TTC549 (cell line): ENCODE data around the gene SMIM1.
"Not testable (repeated sequence)": the region's sequence is repeated elsewhere in the genome, so short reads cannot be mapped to it uniquely, and the experiment has no call there.

Experiments used
- FAIRE-seq: peaks from 2 replicates; lab custom pipeline; 2012; peaks lifted over from hg19 to GRCh38; lab: Jason Lieb, UNC

SMIM1 gene

GRCh38 chr1:3736708-3737107, 35.8 kb upstream of the SMIM1 start:
- no peak for FAIRE-seq

- no peak for FAIRE-seq
These were observed 33.6 kb upstream of the SMIM1 start for GRCh38 chr1:3738943-3739342.

DNA sequence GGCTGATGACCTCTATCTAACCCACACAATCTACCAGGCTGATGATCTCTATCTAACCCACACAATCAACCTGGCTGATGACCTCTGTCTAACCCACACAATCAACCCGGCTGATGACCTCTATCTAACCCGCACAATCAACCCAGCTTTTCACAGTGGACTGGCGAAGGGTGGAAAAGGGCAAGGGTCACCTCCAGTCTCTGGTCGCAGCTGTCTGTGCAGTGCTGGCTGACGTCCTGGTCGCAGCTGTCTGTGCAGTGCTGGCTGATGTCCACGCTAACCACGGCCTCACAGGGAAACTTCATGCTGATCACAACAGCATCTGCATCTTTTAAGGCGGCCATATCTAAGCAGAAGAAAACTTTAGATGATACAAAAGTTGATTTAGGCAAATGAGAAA, 32.5 kb upstream of the SMIM1 start:
- FAIRE-seq = no peak

GRCh38 chr1:3740752-3741151, 31.8 kb upstream of the SMIM1 start:
- FAIRE-seq = no peak

DNA sequence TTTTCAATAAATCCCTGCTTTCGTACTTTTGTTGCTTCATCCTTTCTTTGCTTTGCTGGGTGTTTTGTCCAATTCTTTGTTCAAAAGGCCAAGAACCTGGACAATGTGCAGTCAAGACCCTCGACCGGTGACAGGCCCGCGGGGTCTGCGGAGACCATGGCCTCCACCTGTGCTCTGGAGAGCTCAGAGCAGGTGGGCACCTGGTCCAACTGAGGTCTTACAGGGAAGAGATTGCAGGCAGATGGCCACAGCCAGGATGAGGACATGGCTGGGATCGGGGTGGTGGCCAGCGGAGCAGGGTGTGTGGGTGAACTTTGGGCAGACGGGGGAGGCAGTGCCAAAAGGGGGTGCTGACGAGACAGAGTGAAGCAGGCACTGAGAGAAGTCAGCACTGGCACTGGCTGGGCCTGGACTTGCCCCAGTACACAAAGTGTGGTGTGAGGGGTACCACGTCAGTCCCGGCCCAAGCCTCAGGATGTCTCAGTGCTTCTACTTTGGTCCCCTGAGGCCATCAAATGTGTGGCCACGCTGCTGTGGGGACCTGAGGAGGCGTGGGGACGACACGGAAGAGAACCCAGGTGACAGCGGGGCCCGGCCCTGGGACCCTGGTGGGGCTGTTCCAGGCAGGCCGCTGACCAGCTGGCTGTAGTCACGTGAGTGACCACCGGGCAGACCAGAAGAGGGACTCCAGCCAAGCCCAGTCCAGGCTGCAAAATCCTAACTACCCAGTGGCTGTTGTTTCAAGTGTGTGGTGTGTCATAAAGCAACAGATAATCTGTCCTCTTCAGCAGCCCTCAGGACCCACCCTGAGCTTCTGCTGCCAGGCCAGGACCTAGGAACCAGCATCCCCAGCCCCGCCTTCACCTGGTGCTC, 30.7 kb upstream of the SMIM1 start:
- no peak for FAIRE-seq

GRCh38 chr1:3742439-3743298, 29.9 kb upstream of the SMIM1 start:
- no peak for FAIRE-seq

DNA sequence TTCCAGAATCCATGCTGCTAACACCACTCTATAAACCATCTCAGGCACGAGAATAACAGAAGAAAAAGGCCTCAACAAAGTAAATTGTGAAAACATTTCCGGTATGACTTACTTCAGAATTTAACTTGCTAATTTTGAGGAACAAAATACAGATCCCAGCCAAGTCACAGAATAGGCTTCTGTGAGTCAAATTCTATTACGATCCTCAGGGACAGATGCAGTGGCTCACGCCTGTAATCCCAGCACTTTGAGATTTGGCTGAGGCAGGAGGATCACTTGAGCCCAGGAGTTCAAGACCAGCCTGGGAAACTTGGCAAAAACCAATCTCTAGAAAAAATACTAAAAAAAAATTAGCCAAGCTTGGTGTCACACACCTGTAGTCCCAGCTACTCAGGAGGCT, 29.1 kb upstream of the SMIM1 start:
- FAIRE-seq = no peak

GRCh38 chr1:3743826-3744225, 28.7 kb upstream of the SMIM1 start:
- FAIRE-seq = no peak

- no peak for FAIRE-seq
These were observed 27.9 kb upstream of the SMIM1 start for GRCh38 chr1:3744646-3745045.

- FAIRE-seq = no peak
These were observed 27.5 kb upstream of the SMIM1 start for GRCh38 chr1:3745071-3745470.

- no peak for FAIRE-seq
These were observed 26.8 kb upstream of the SMIM1 start for GRCh38 chr1:3745590-3746381.

DNA sequence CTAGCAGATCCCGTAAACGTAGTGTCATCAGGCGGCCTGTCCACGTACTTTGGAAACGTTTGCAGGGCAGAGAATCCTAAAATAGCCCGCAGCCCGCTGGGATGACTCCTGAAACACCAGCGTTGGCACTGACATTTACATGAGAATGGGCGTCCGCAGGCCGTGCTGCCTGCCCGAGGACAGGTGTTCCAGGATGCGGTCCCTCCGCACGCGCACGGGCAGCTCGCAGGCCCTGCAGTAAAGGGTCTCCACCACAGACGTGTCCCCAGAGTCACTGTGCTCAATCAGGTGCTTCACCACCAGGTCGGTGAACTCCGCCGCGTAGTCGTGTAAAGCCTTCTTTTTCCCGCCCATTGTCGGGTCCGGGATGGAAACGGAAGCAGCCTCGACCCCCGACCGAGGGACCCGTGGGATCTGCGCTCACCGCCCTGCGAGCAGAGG, 26.1 kb upstream of the SMIM1 start:
- FAIRE-seq = no peak

DNA sequence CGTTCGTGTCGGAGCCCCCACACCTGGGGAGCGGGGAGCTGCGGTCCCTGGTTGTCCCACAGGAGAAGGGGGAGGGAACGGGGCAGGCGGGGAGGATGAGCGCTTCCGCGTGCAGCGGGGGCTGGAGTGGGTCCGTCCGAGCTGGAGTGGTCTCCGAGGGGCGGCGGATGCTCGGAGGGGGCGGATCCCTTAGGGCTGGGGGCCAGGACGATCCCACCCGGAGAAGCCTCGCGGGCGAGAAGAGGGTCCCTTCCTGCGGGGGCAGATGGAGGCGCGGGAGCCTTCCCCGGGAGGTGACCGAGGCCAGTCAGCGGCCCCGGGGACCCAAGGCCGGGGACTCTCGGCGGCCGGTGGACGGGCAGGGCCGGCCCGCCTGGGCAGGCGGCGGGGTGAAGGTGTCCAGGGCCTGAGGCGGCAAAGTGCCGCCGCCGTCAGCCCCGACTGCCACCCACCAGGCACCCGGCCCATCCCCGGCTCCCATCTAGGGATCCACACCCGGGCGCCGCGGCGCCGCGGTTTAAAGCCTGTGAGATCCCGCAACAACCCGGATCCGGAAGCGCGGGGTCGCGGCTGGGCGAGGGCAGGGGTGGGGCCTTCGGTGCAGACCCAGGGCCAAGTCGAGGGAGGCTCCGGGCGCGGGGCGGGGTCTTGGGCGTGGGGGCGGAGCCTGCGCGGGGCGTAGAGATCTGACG, 25.6 kb upstream of the SMIM1 start:
- no peak for FAIRE-seq

GRCh38 chr1:3747522-3747848, 25.1 kb upstream of the SMIM1 start:
- no peak for FAIRE-seq

DNA sequence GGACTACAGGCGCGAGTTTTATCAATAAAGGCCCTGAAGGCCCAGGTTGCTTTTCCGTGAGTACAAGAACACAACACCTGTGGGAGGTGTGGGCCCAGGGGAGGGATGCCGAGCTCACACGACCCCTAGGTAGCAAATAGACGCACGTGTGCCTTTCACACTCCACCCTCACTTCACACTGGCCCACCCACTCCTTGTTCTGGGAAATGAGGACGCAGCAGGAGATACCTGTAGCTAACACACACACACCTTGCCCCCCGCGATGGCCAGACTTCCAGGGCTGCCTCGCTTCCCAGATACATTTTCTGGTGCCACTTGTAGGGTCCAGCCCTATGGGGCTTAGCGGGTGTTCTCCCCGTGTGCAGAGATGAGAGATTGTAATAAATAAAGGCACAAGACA, 24.6 kb upstream of the SMIM1 start:
- FAIRE-seq = no peak

DNA sequence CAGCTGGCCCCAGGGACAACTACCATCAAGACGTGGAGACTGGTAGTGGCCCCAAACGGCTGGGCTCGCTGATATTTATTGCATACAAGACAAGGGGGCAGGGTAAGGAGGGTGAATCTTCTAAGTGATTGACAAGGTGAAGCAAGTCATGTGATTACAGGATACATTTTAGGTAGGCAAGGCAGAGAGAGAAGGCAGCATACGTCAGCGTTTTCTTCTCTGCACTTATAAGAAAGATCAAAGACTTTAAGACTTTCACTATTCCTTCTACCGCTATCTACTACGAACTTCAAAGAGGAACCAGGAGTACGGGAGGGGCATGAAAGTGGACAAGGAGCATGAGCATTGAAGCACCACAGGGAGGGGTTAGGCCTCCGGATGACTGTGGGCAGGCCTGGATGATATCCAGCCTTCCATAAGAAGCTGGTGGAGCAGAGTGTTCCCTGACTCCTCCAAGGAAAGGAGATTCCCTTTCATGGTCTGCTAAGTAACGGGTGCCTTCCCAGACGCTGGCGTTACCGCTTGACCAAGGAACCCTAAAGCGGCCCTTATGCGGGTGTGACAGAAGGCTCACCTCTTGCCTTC, 24.1 kb upstream of the SMIM1 start:
- not testable (repeated sequence) for FAIRE-seq

- no peak for FAIRE-seq
These were observed 23.0 kb upstream of the SMIM1 start for GRCh38 chr1:3749512-3749911.

GRCh38 chr1:3750741-3751140, 21.8 kb upstream of the SMIM1 start:
- no peak for FAIRE-seq

- FAIRE-seq = no peak
These were observed 20.1 kb upstream of the SMIM1 start, which contains the start of gene CCDC27 for GRCh38 chr1:3752400-3752945. TSS of gene CCDC27 (plus strand) at chr1:3752450. CDS start at chr1:3752482, 32 bp downstream.

GRCh38 chr1:3753656-3754454, 18.7 kb upstream of the SMIM1 start:
- no peak for FAIRE-seq
